ENCODE data around the gene ARFGEF2.

DNA sequence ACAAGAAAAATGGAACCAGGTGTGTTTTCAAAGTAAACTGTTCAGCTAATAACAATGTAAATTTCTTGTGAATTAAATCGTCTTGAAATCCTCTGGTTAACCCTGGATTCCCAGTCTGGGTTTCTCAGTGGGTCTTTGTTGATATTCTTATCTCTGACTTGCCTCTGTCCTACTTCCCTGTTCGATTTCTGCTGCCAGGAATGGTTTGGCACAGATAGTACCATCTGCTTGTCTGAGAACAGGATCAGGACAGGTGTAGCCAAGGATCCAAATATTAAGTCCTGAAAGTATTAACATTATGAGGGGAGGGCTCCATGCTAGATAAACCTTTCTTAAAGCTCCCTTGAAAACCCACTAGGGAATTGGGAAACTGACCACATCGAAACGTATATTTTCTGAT, 30.1 kb downstream of the ARFGEF2 start:
- TF ChIP-seq, protein P1, sequence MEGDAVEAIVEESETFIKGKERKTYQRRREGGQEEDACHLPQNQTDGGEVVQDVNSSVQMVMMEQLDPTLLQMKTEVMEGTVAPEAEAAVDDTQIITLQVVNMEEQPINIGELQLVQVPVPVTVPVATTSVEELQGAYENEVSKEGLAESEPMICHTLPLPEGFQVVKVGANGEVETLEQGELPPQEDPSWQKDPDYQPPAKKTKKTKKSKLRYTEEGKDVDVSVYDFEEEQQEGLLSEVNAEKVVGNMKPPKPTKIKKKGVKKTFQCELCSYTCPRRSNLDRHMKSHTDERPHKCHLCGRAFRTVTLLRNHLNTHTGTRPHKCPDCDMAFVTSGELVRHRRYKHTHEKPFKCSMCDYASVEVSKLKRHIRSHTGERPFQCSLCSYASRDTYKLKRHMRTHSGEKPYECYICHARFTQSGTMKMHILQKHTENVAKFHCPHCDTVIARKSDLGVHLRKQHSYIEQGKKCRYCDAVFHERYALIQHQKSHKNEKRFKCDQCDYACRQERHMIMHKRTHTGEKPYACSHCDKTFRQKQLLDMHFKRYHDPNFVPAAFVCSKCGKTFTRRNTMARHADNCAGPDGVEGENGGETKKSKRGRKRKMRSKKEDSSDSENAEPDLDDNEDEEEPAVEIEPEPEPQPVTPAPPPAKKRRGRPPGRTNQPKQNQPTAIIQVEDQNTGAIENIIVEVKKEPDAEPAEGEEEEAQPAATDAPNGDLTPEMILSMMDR (IDR thresholded peaks at IDR 0.05): no peak
- TF ChIP-seq EP300 (IDR thresholded peaks at IDR 0.05): no peak
